Epithelial cell of proximal tubule (primary cell): Measurements from ENCODE around the gene CCDC13. TPM values are rescaled to one million over a fixed set of nuclear protein-coding genes. Genes with fewer than 3 reads are reported as not detected.

Source experiments
- DNase-seq: peaks from one replicate; pipeline ENCODE4 v3.0.0-alpha.2; 2011; ENCODE audit warnings: low read depth
- H3K4me3 ChIP-seq: 2 replicates; pipeline ENCODE4 v1.5.1; 2011; ENCODE audit warnings: low read depth, mild to moderate bottlenecking, low read length
- CTCF ChIP-seq: conservative IDR thresholded peaks from 2 replicates; pipeline ENCODE4 v1.5.1; 2012; ENCODE audit warnings: low read depth, mild to moderate bottlenecking, low read length
- total RNA-seq: library from RNA; depleted of rRNA; stranded (reverse); fragments of >200 nt; gene quantifications from 2 replicates; pipeline ENCODE4 v1.2.3, GENCODE V29; 2015

The CCDC13 gene
- total RNA-seq, 1 donor from 2014 or later: 1.7 TPM

- no peak for DNase-seq
- no peak for TF ChIP-seq CTCF
- H3K4me3 ChIP-seq: no peak overlapping the region
Measured at GRCh38 chr3:42730294-42730693, 42.8 kb downstream of the CCDC13 start.

- TF ChIP-seq CTCF: no peak
- no peak overlapping the region for H3K4me3 ChIP-seq
- no peak for DNase-seq
Measured at GRCh38 chr3:42729404-42730145, 43.5 kb downstream of the CCDC13 start.

GRCh38 chr3:42728668-42729364 lies 44.2 kb downstream of the CCDC13 start:
- H3K4me3 ChIP-seq: no peak overlapping the region
- no peak for TF ChIP-seq CTCF
- no peak for DNase-seq

- DNase-seq: no peak
- no peak overlapping the region for H3K4me3 ChIP-seq
- no peak for TF ChIP-seq CTCF
Measured at GRCh38 chr3:42728056-42728455, 45.0 kb downstream of the CCDC13 start.

- TF ChIP-seq CTCF: no peak
- DNase-seq: no peak
- no peak overlapping the region for H3K4me3 ChIP-seq
Measured at GRCh38 chr3:42725454-42725853, 47.6 kb downstream of the CCDC13 start.

GRCh38 chr3:42723219-42723618 lies 49.8 kb downstream of the CCDC13 start:
- TF ChIP-seq CTCF: no peak
- DNase-seq: no peak
- H3K4me3 ChIP-seq: no peak overlapping the region

Other genes with a start within 250 kb of the CCDC13 start
- gene SEC22C, start 191.3 kb downstream of the CCDC13 start, total RNA-seq: 40.8 and 60.0 TPM in 2 replicates
- gene SS18L2, start 182.4 kb downstream of the CCDC13 start, total RNA-seq: 26.9 and 31.5 TPM in 2 replicates
- gene NKTR, start 172.6 kb downstream of the CCDC13 start, total RNA-seq: 18.2 and 24.3 TPM in 2 replicates
- gene ZBTB47, start 119.6 kb downstream of the CCDC13 start, total RNA-seq: 5.6 and 6.2 TPM in 2 replicates
- not detected in 2 replicates for gene KLHL40, start 87.7 kb downstream of the CCDC13 start, total RNA-seq
- not detected in 2 replicates for gene HHATL, start 70.5 kb downstream of the CCDC13 start, total RNA-seq
- gene HIGD1A, start 31.2 kb upstream of the CCDC13 start, total RNA-seq: 246 and 247 TPM in 2 replicates
- gene ACKR2, start 36.2 kb upstream of the CCDC13 start, total RNA-seq: 2.8 and 6.1 TPM in 2 replicates
- gene CYP8B1, start 102.6 kb upstream of the CCDC13 start, total RNA-seq: not detected in 2 replicates
- gene ZNF662, start 132.9 kb upstream of the CCDC13 start, total RNA-seq: 1.7 and 6.3 TPM in 2 replicates
- gene GASK1A, start 206.1 kb upstream of the CCDC13 start, total RNA-seq: 1.1 and 1.2 TPM in 2 replicates